Stomach (tissue), 9 donors: ENCODE data around the gene PIKFYVE. TPM values are rescaled to one million over a fixed set of nuclear protein-coding genes. Genes with fewer than 3 reads are reported as not detected.

Experiments used
- DNase-seq, 2 donors: peaks; one replicate each; pipeline versions ENCODE4 v3.0.0 to v3.0.0-alpha.2; 2013 to 2019
- H3K27ac ChIP-seq, 5 donors: fragments of 200-600 bp in 4 of 5; sonication (generic) in 4 of 5; one replicate each; pipeline ENCODE4 v1.5.1; 2013 to 2019; ENCODE audit warnings: mild to moderate bottlenecking in 1 of 5, moderate library complexity in 1 of 5
- H3K27me3 ChIP-seq, 3 donors: fragments of 200-600 bp; sonication (generic); one replicate each; pipeline ENCODE4 v1.5.1; 2017 to 2019; ENCODE audit warnings: mixed run types in 1 of 3
- H3K36me3 ChIP-seq, 4 donors: fragments of 200-600 bp; sonication (generic); 1 replicate in 3 of 4; 2 replicates in 1 of 4; pipeline ENCODE4 v1.5.1; 2016 to 2019
- H3K4me1 ChIP-seq, 4 donors: fragments of 200-600 bp; sonication (generic); one replicate each; pipeline ENCODE4 v1.5.1; 2016 to 2019
- H3K4me3 ChIP-seq, 4 donors: fragments of 200-600 bp; sonication (generic) in 3 of 4; one replicate each; pipeline ENCODE4 v1.5.1; 2016 to 2019; ENCODE audit warnings: mild to moderate bottlenecking in 1 of 4
- H3K9me3 ChIP-seq, 4 donors: fragments of 200-600 bp; sonication (generic); one replicate each; pipeline ENCODE4 v1.5.1; 2016 to 2019
- EP300 ChIP-seq: sonication (generic); formaldehyde crosslinking; IDR thresholded peaks from one replicate; pipeline ENCODE4 v1.6.1; 2017; ENCODE audit warnings: antibody characterized with exemption
- POLR2A ChIP-seq, 4 donors: fragments of 450-650 bp; IDR thresholded peaks; one replicate each; pipeline ENCODE4 v1.6.1; 2016; ENCODE audit warnings: antibody characterized with exemption in 4 of 4, control low read depth in 2 of 4, mild to moderate bottlenecking in 1 of 4, moderate library complexity in 1 of 4
- POLR2AphosphoS5 ChIP-seq, 3 donors: sonication (generic); formaldehyde crosslinking; IDR thresholded peaks; one replicate each; pipeline ENCODE4 v1.6.1; 2016; ENCODE audit warnings: antibody characterized with exemption in 3 of 3
- WGBS, 5 donors: extraction: QIAGEN DNeasy Blood & Tissue Kit in 3 of 5; methylation state at CpG; one replicate each; pipeline versions ENCODE4 v1.1.5 to v1.1.7; 2013 to 2018; 5-methylcytosine and 5-hydroxymethylcytosine counted together
- intact Hi-C: fragments of 100-400 bp; cut with DNase I; formaldehyde crosslinking; loops from one replicate; pipeline ENCODE4 v1.15.1; 2023; ENCODE audit warnings: low total_unique reads
- polyA plus RNA-seq, 3 donors: library from polyadenylated mRNA; stranded (reverse); fragments of 200-250 nt; gene quantifications; one replicate each; pipeline ENCODE4 v1.2.3, GENCODE V29; 2013
- total RNA-seq, 5 donors: library from RNA; depleted of rRNA; stranded (reverse); fragments of >200 nt; gene quantifications; one replicate each; pipeline versions ENCODE4 v1.1.0 to v1.2.3, GENCODE V29; 2014 to 2016
- TF ChIP-seq, protein P1 (sequence below), 7 experiments: fragments of 450-650 bp in 4 of 7; fragments of 200-600 bp in 3 of 7; sonication (generic) in 3 of 7; IDR thresholded peaks; one replicate each; pipeline ENCODE4 v1.5.1; 2016 to 2019; ENCODE audit warnings: antibody characterized with exemption in 7 of 7, control low read depth in 2 of 7, mild to moderate bottlenecking in 1 of 7
- donor health status: healthy with polysubstance abuse.
- donor health status: Bipolar disorder and iron deficiency.
- donor health status: healthy.

PIKFYVE gene
- total and polyA plus RNA-seq, 8 donors: 3.0 to 42.8 (median 20.3) TPM

DNA sequence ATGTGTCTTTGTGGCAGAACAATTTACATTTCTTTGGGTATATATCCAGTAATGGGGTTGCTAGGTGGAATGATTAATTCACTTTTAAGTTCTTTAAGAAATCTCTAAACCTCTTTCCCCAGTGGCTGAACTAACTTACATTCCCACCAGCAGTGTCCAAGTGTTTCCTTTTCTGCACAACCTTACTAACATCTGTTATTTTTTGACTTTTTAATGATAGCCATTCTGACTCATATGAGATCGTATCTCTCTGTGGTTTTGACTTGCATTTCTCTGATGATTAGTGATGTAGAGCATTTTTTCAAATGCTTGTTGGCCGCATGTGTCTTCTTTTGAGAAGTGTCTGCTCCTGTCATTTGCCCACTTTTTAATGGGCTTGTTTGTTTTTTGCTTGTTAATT is 97.4 kb downstream of the PIKFYVE start:
- intact Hi-C loops: no loop called here
- TF ChIP-seq, protein P1, sequence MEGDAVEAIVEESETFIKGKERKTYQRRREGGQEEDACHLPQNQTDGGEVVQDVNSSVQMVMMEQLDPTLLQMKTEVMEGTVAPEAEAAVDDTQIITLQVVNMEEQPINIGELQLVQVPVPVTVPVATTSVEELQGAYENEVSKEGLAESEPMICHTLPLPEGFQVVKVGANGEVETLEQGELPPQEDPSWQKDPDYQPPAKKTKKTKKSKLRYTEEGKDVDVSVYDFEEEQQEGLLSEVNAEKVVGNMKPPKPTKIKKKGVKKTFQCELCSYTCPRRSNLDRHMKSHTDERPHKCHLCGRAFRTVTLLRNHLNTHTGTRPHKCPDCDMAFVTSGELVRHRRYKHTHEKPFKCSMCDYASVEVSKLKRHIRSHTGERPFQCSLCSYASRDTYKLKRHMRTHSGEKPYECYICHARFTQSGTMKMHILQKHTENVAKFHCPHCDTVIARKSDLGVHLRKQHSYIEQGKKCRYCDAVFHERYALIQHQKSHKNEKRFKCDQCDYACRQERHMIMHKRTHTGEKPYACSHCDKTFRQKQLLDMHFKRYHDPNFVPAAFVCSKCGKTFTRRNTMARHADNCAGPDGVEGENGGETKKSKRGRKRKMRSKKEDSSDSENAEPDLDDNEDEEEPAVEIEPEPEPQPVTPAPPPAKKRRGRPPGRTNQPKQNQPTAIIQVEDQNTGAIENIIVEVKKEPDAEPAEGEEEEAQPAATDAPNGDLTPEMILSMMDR (IDR thresholded peaks at IDR 0.05): no peak
- TF ChIP-seq POLR2AphosphoS5 (IDR thresholded peaks at IDR 0.05): no peak
- TF ChIP-seq EP300: no peak
- no peak for TF ChIP-seq POLR2A (IDR thresholded peaks at IDR 0.05)
- Histone ChIP-seq H3K4me3 (no peak overlapping the region), H3K9me3 (peaks cover 0 to 8% (median 3%) of the 10 kb centered on the region in 4 donors), H3K36me3 (peaks cover 0 to 16% (median 1%) of the 10 kb centered on the region in 4 donors), H3K27me3 (no peaks in the 10 kb centered on the region), H3K27ac (no peak overlapping the region), H3K4me1 (no peaks in the 10 kb centered on the region)
- WGBS, 5 donors: 71 to 78% (median 76%) methylated on average over 2 of the region's 2 CpGs
- no peak for DNase-seq

DNA sequence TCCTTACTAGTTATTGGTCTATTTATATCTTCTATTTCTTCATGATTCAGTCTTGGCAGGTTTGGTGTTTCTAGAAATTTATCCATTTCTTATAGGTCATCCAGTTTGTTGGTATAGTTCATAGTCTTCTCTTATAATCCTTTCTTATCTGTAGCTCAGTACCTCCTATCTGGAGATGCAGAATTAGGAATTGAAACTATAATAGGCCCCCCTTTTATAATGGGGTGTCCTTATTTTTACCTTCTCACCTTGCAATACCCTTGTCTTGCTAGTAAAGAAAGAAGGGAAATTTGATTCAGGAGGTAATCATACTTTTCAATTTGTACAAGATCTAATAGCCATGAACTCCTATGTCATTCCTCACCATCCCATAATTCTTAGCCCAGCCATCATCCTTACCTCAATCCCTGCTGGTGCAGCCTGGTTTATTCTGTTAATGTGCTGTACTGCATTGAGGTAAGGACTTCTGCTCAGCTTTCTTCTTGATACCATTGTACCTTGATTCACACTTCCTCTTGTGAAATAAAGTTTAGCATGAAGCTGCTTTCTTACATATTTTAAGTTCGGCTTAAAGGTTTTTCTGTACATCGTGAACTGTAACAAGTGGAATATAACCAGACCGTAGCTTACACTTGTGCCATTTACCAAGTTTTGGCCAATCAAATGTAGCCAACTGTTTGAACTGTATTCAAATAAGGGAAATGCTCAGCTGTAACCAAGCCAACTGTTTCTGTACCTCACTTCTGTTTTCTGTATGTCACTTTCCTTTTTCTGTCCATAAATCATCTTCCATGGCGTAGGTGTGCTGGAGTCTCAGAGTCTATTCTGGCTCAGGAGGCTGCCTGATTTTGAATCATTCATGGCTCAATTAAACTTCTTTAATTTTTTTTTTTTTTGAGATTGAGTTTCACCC is 100.4 kb downstream of the PIKFYVE start:
- H3K4me1 ChIP-seq: no peaks in the 10 kb centered on the region
- intact Hi-C loops: no loop called here
- 70 to 85% (median 84%) methylated on average over 4 of the region's 4 CpGs for WGBS, 5 donors
- no peaks in the 10 kb centered on the region for H3K27me3 ChIP-seq
- DNase-seq: no peak
- no peaks in the 10 kb centered on the region for H3K36me3 ChIP-seq
- H3K9me3 ChIP-seq: peaks cover 0 to 8% (median 3%) of the 10 kb centered on the region in 4 donors
- no peak for TF ChIP-seq POLR2A (IDR thresholded peaks at IDR 0.05)
- TF ChIP-seq, protein P1 (IDR thresholded peaks at IDR 0.05): no peak
- no peak for TF ChIP-seq EP300
- TF ChIP-seq POLR2AphosphoS5 (IDR thresholded peaks at IDR 0.05): no peak
- no peak overlapping the region for H3K27ac ChIP-seq
- no peak overlapping the region for H3K4me3 ChIP-seq

DNA sequence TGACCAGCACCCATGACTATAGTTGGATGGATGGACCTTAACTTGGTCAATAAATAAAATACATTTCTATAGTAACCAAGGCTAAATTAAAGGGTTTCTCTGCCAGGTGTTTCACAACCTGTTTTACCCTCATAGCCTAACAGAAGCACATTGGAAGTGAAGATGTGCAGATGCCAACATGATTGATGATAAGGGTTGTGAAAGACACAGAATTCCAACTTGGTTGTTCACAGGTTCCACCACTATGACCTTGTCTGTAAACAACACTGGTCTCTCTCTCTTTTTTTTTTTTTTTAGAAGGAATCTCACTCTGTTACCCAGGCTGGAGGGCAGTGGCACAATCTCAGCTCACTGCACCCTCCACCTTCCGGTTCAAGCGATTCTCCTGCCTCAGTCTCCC is 103.0 kb downstream of the PIKFYVE start:
- Histone ChIP-seq H3K36me3 (no peaks in the 10 kb centered on the region), H3K4me1 (no peaks in the 10 kb centered on the region), H3K27ac (no peak overlapping the region), H3K4me3 (no peak overlapping the region), H3K9me3 (peaks cover 0 to 8% (median 3%) of the 10 kb centered on the region in 4 donors), H3K27me3 (no peaks in the 10 kb centered on the region)
- no peak for DNase-seq
- intact Hi-C loops: no loop called here
- TF ChIP-seq POLR2AphosphoS5 (IDR thresholded peaks at IDR 0.05): no peak
- no peak for TF ChIP-seq EP300
- no peak for TF ChIP-seq POLR2A (IDR thresholded peaks at IDR 0.05)
- TF ChIP-seq, protein P1 (IDR thresholded peaks at IDR 0.05): no peak
- WGBS, 5 donors: 82 to 100% (median 96%) methylated on average over 2 of the region's 2 CpGs

DNA sequence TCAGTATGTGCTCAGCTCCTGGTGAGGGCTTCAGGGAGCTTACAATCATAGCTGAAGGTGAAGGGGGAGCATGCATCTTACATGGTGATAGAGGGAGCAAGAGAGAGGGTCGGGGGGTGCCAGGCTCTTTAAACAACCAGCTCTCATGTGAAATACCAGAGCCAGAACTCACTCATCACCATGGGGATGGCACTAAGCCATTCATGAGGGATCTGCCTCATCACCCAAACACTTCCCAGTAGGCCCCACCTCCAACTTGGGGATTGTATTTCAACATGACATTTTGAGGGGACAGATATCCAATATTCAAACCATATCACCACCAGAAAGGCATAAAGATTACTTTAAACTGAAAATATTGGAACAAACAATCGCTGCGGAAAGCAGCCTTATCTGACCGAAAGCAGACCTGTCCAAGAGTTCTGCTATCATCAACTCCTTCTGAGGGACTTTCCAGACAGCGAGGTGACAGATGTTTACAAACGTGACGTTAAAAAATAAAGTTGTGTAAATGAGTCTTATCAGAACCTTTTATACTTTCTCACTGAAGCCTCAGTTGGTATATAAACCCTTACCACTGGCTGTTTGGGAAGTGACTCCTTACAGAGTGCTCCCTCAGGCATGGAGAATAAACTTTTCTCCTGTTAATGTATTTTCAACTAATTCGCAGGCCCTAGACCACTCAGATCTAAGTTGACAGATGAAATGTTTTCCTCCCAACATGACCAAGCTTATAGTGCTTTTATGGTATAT is 105.0 kb downstream of the PIKFYVE start:
- no peak overlapping the region for H3K4me3 ChIP-seq
- no peaks in the 10 kb centered on the region for H3K4me1 ChIP-seq
- no peaks in the 10 kb centered on the region for H3K36me3 ChIP-seq
- no peaks in the 10 kb centered on the region for H3K9me3 ChIP-seq
- TF ChIP-seq EP300 (no peak), POLR2A (IDR thresholded peaks at IDR 0.05) (no peak), POLR2AphosphoS5 (IDR thresholded peaks at IDR 0.05) (no peak)
- TF ChIP-seq, protein P1 (IDR thresholded peaks at IDR 0.05): no peak
- H3K27me3 ChIP-seq: no peaks in the 10 kb centered on the region
- H3K27ac ChIP-seq: no peak overlapping the region
- WGBS, 5 donors: 61 to 69% (median 65%) methylated on average over 8 of the region's 8 CpGs
- intact Hi-C loops: no loop called here
- no peak for DNase-seq
